Endothelial cell of umbilical vein (primary cell): Measurements from ENCODE around the gene ARID2. TPM values are rescaled to one million over a fixed set of nuclear protein-coding genes. Genes with fewer than 3 reads are reported as not detected.

Experiments
- BruUV-seq: library from RNA; stranded (reverse); fragments of 400-500 nt; replicated peaks from 2 replicates; lab custom pipeline; 2021; lab: Mats Ljungman, UMichigan
- CTCF ChIA-PET: fragments of 300-600, 350-600 bp; sonication (Branson Sonifier 250); formaldehyde crosslinking; loops from one replicate; lab custom pipeline; 2021; ENCODE audit warnings: antibody characterized with exemption, inconsistent platforms; lab: Charles Lee
- POLR2A ChIA-PET: fragments of 300-600, 350-600 bp; sonication (Branson Sonifier 250); formaldehyde crosslinking; loops from one replicate; lab custom pipeline; 2021; ENCODE audit warnings: antibody characterized with exemption, inconsistent platforms; lab: Charles Lee
- DNase-seq: peaks from one replicate; pipeline ENCODE4 v3.0.0-alpha.2; 2011; ENCODE audit warnings: low read depth, low spot score
- FAIRE-seq: peaks from 2 replicates; lab custom pipeline; 2011; peaks lifted over from hg19 to GRCh38; lab: Jason Lieb, UNC
- H2AFZ ChIP-seq: 2 replicates; pipeline ENCODE4 v1.6.0; 2012; ENCODE audit warnings: low read depth, low read length, control low read depth, inconsistent platforms
- H3K27ac ChIP-seq: 2 replicates; pipeline ENCODE4 v1.5.1; 2011; ENCODE audit warnings: low read depth, mild to moderate bottlenecking, control low read depth, low read length, moderate library complexity; ENCODE audit not compliant: insufficient read depth
- H3K27me3 ChIP-seq, 2 experiments: 2 replicates each; pipeline versions ENCODE4 v1.6.0 to v1.6.1; 2011; ENCODE audit warnings: low read length in 2 of 2, mixed read lengths in 1 of 2; ENCODE audit not compliant: control insufficient read depth in 2 of 2, insufficient read depth in 2 of 2
- H3K36me3 ChIP-seq, 2 experiments: 2 replicates in 1 of 2; 3 replicates in 1 of 2; pipeline ENCODE4 v1.5.1; 2011; ENCODE audit warnings: low read length in 2 of 2, mild to moderate bottlenecking in 1 of 2, moderate library complexity in 1 of 2; ENCODE audit not compliant: control insufficient read depth in 2 of 2, insufficient read depth in 2 of 2; ENCODE audit errors: extremely low read depth in 1 of 2
- H3K4me1 ChIP-seq: 3 replicates; pipeline ENCODE4 v1.5.1; 2011; ENCODE audit warnings: mild to moderate bottlenecking, low read length; ENCODE audit not compliant: control insufficient read depth, insufficient read depth; ENCODE audit errors: extremely low read depth
- H3K4me2 ChIP-seq: 2 replicates; pipeline ENCODE4 v1.6.1; 2011; ENCODE audit warnings: low read length, control low read depth, mixed read lengths; ENCODE audit not compliant: insufficient read depth
- H3K4me3 ChIP-seq, 3 experiments: fragments of 200-600 bp in 1 of 3; sonication (generic), shearing (Covaris generic) in 1 of 3; replicated peaks in 1 of 3; 2 replicates each; pipeline ENCODE4 v1.5.1; 2011 to 2016; ENCODE audit warnings: control low read depth in 3 of 3, low read length in 3 of 3, mild to moderate bottlenecking in 2 of 3, inconsistent platforms in 1 of 3, low read depth in 1 of 3, moderate library complexity in 1 of 3; ENCODE audit not compliant: insufficient read depth in 1 of 3
- H3K79me2 ChIP-seq: 2 replicates; pipeline ENCODE4 v1.6.0; 2012; ENCODE audit warnings: low read length, inconsistent platforms; ENCODE audit not compliant: control insufficient read depth, insufficient read depth
- H3K9ac ChIP-seq: replicated peaks from 2 replicates; pipeline ENCODE3; 2011; ENCODE audit warnings: low read length, control low read depth; ENCODE audit not compliant: insufficient read depth; ENCODE audit errors: extremely low read depth
- H3K9me1 ChIP-seq: replicated peaks from 3 replicates; pipeline ENCODE4 v1.6.0; 2011; ENCODE audit warnings: mild to moderate bottlenecking, low read length; ENCODE audit not compliant: control insufficient read depth, insufficient read depth; ENCODE audit errors: extremely low read depth
- H3K9me3 ChIP-seq: replicated peaks from 2 replicates; pipeline ENCODE4 v1.5.1; 2012; ENCODE audit warnings: low read length, inconsistent platforms; ENCODE audit not compliant: control insufficient read depth, insufficient read depth
- H4K20me1 ChIP-seq: replicated peaks from 2 replicates; pipeline ENCODE3; 2011; ENCODE audit warnings: mild to moderate bottlenecking, low read length; ENCODE audit not compliant: control insufficient read depth, insufficient read depth; ENCODE audit errors: extremely low read depth
- CTCF ChIP-seq, 2 donors: IDR thresholded peaks; 1 replicate in 1 of 2; 2 replicates in 1 of 2; pipeline ENCODE4 v1.5.1; 2011; ENCODE audit warnings: low read length in 2 of 2, mild to moderate bottlenecking in 2 of 2, moderate library complexity in 2 of 2, control low read depth in 1 of 2, inconsistent platforms in 1 of 2, low read depth in 1 of 2; ENCODE audit not compliant: insufficient read depth in 1 of 2; ENCODE audit errors: extremely low read depth in 1 of 2
- EZH2 ChIP-seq: IDR thresholded peaks from 2 replicates; pipeline ENCODE4 v1.6.1; 2012; ENCODE audit warnings: borderline replicate concordance, low read depth, mild to moderate bottlenecking, moderate library complexity, low read length, inconsistent platforms; ENCODE audit not compliant: severe bottlenecking
- FOS ChIP-seq: IDR thresholded peaks from 2 replicates; pipeline ENCODE4 v1.6.1; 2011; ENCODE audit warnings: mild to moderate bottlenecking, low read length, moderate library complexity, borderline replicate concordance; ENCODE audit not compliant: insufficient read depth
- GATA2 ChIP-seq: IDR thresholded peaks from 2 replicates; pipeline ENCODE4 v1.7.0; 2011; ENCODE audit warnings: low read depth, mild to moderate bottlenecking, moderate library complexity, mixed read lengths, low read length; ENCODE audit not compliant: insufficient read length, insufficient read depth
- JUN ChIP-seq: IDR thresholded peaks from 2 replicates; pipeline ENCODE4 v1.6.1; 2011; ENCODE audit warnings: borderline replicate concordance, low read depth; ENCODE audit not compliant: insufficient read length, insufficient read depth
- MAX ChIP-seq: IDR thresholded peaks from 2 replicates; pipeline ENCODE4 v1.6.1; 2011; ENCODE audit not compliant: insufficient read depth, insufficient read length
- MYC ChIP-seq: IDR thresholded peaks from one replicate; pipeline ENCODE4 v1.6.1; 2011; ENCODE audit warnings: mild to moderate bottlenecking, low read depth, low read length
- POLR2A ChIP-seq: IDR thresholded peaks from 2 replicates; pipeline ENCODE4 v1.6.1; 2012; ENCODE audit warnings: low read depth, mild to moderate bottlenecking, control low read depth, low read length
- POLR2AphosphoS5 ChIP-seq: IDR thresholded peaks from 2 replicates; pipeline ENCODE4 v1.6.1; 2012; ENCODE audit warnings: low read depth, mild to moderate bottlenecking, control low read depth, low read length, moderate library complexity; ENCODE audit not compliant: insufficient read depth
- dilution Hi-C: fragments of 300-500 bp; cut with MboI; formaldehyde crosslinking; loops from one replicate; pipeline ENCODE4 v1.15.0; 2019; ENCODE audit warnings: low sequenced_read_pairs; ENCODE audit not compliant: extremely low pct_ligation_motif_present
- intact Hi-C: fragments of 100-400 bp; cut with micrococcal nuclease; formaldehyde crosslinking; loops from one replicate; pipeline ENCODE4 v1.10.0; 2022
- polyA plus RNA-seq, 4 experiments: library from polyadenylated mRNA; depleted of rRNA in 3 of 4; stranded (reverse) in 3 of 4; unstranded in 1 of 4; fragments of >200 nt; gene quantifications; 2 replicates each; pipeline versions ENCODE4 v1.2.1 to v1.2.3, GENCODE V29; 2011 to 2012; ENCODE audit warnings: missing spikeins in 1 of 4
- total RNA-seq: library from RNA; stranded (reverse); gene quantifications from 2 replicates; pipeline ENCODE4 v1.2.3, GENCODE V29; 2021

Gene ARID2
- total and polyA plus RNA-seq, 2 donors (not counting 3 experiments of a cell fraction or from before 2014, with no cell fraction given), result 10.8 to 26.7 TPM

- no peak for DNase-seq
- no peak for FAIRE-seq
- Histone ChIP-seq H3K79me2 (no peaks in the 10 kb centered on the region), H3K4me1 (no peaks in the 10 kb centered on the region), H3K4me2 (no peak overlapping the region), H3K9me1 (no peaks in the 10 kb centered on the region), H3K4me3 (no peak overlapping the region), H4K20me1 (no peaks in the 10 kb centered on the region), H3K36me3 (peaks cover 0 to 5% of the 10 kb centered on the region in 2 experiments), H3K27ac (no peak overlapping the region), H3K9me3 (no peaks in the 10 kb centered on the region), H2AFZ (no peak overlapping the region), H3K9ac (no peak overlapping the region), H3K27me3 (no peaks in the 10 kb centered on the region)
- TF ChIP-seq POLR2AphosphoS5 (no peak), FOS (no peak), CTCF (IDR thresholded peaks at IDR 0.05; ENCODE audit: extremely low read depth in 1 of 2, insufficient read depth in 1 of 2, low read depth in 1 of 2, low read length in 2 of 2) (no peak), MYC (no peak), JUN (no peak), GATA2 (no peak), POLR2A (no peak), MAX (no peak), EZH2 (no peak)
- CTCF ChIA-PET, result no interaction called here
- no TSS peak for BruUV-seq
- POLR2A ChIA-PET, result no interaction called here
- dilution Hi-C loops (no loop called here), intact Hi-C loops (no loop called here)
These were observed 136.8 kb downstream of the ARID2 start for GRCh38 chr12:45866299-45866698.
